Loucy (cell line): ENCODE results near the gene HABP4.

Experiments
- H2AFZ ChIP-seq: fragments of 200-600 bp; sonication (generic); 2 replicates; pipeline ENCODE4 v1.6.0; 2016; ENCODE audit warnings: antibody characterized with exemption, mild to moderate bottlenecking, low read length, moderate library complexity
- H3F3A ChIP-seq: fragments of 200-600 bp; 2 replicates; pipeline ENCODE4 v1.6.0; 2016; ENCODE audit warnings: antibody characterized with exemption, low read depth, mild to moderate bottlenecking
- H3K27me3 ChIP-seq: fragments of 200-600 bp; sonication (generic); 2 replicates; pipeline ENCODE4 v1.6.1; 2014; ENCODE audit warnings: low read length, mild to moderate bottlenecking; ENCODE audit not compliant: insufficient read depth, poor library complexity, severe bottlenecking
- H3K36me3 ChIP-seq: fragments of 200-600 bp; sonication (generic); 2 replicates; pipeline ENCODE4 v1.6.1; 2016; ENCODE audit warnings: low read length; ENCODE audit not compliant: insufficient read depth
- H3K4me1 ChIP-seq: fragments of 200-600 bp; sonication (generic); 2 replicates; pipeline ENCODE4 v1.5.1; 2014; ENCODE audit warnings: low read length, mild to moderate bottlenecking; ENCODE audit not compliant: insufficient read depth, poor library complexity, severe bottlenecking
- H3K4me2 ChIP-seq: fragments of 200-600 bp; sonication (generic); 2 replicates; pipeline ENCODE4 v1.6.0; 2014; ENCODE audit warnings: antibody characterized with exemption, low read length, low read depth, mild to moderate bottlenecking; ENCODE audit not compliant: poor library complexity, severe bottlenecking
- H3K4me3 ChIP-seq: fragments of 200-600 bp; sonication (generic); 2 replicates; pipeline ENCODE4 v1.5.1; 2014; ENCODE audit warnings: low read length, mild to moderate bottlenecking, mixed read lengths; ENCODE audit not compliant: poor library complexity, severe bottlenecking
- H3K79me2 ChIP-seq: fragments of 200-600 bp; sonication (generic); 2 replicates; pipeline ENCODE4 v1.6.1; 2014; ENCODE audit warnings: low read length; ENCODE audit not compliant: insufficient read depth
- H3K9ac ChIP-seq: fragments of 200-600 bp; sonication (generic); 2 replicates; pipeline ENCODE4 v1.6.0; 2014; ENCODE audit warnings: mild to moderate bottlenecking, low read depth, low read length, moderate library complexity; ENCODE audit not compliant: poor library complexity, severe bottlenecking
- H3K9me2 ChIP-seq: fragments of 200-600 bp; sonication (generic); replicated peaks from 2 replicates; pipeline ENCODE4 v1.6.1; 2016; ENCODE audit warnings: low read depth, low read length, mixed read lengths
- H3K9me3 ChIP-seq: fragments of 200-600 bp; sonication (generic); 2 replicates; pipeline ENCODE4 v1.6.1; 2014; ENCODE audit warnings: mild to moderate bottlenecking, antibody characterized with exemption, low read length, low read depth; ENCODE audit not compliant: insufficient read depth
- H4K20me1 ChIP-seq: fragments of 200-600 bp; sonication (generic); 2 replicates; pipeline ENCODE4 v1.6.0; 2014; ENCODE audit warnings: antibody characterized with exemption, low read length, mild to moderate bottlenecking; ENCODE audit not compliant: insufficient read depth, poor library complexity, severe bottlenecking
- EZH2phosphoT487 ChIP-seq: fragments of 200-600 bp; IDR thresholded peaks from 2 replicates; pipeline ENCODE4 v1.6.1; 2018; ENCODE audit warnings: antibody characterized with exemption, mild to moderate bottlenecking, moderate library complexity, borderline replicate concordance
- TF ChIP-seq, protein P1 (sequence below): fragments of 200-600 bp; sonication (generic); conservative IDR thresholded peaks from 2 replicates; pipeline ENCODE4 v1.5.1; 2014; ENCODE audit warnings: mild to moderate bottlenecking, antibody characterized with exemption, low read length

Gene HABP4

DNA sequence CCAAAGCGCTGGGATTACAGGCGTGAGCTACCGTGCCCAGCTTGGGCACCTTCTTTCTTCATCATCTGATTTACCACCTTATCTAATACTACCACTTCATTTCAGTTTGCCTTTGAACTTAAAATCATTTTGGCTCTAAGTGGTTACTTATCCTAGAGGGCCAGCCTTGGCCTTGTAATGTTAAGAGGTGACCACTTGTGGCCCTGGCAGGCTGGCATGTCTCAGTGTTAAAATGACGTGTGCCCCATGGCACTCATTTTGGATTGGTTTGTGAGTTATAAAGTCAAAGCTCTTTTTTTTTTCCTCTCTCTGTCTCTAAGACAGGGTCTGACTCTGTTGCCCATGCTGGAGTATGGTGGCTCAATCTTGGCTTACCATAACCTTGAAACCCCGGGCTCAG is 17.8 kb downstream of the HABP4 start:
- TF ChIP-seq, protein P1, sequence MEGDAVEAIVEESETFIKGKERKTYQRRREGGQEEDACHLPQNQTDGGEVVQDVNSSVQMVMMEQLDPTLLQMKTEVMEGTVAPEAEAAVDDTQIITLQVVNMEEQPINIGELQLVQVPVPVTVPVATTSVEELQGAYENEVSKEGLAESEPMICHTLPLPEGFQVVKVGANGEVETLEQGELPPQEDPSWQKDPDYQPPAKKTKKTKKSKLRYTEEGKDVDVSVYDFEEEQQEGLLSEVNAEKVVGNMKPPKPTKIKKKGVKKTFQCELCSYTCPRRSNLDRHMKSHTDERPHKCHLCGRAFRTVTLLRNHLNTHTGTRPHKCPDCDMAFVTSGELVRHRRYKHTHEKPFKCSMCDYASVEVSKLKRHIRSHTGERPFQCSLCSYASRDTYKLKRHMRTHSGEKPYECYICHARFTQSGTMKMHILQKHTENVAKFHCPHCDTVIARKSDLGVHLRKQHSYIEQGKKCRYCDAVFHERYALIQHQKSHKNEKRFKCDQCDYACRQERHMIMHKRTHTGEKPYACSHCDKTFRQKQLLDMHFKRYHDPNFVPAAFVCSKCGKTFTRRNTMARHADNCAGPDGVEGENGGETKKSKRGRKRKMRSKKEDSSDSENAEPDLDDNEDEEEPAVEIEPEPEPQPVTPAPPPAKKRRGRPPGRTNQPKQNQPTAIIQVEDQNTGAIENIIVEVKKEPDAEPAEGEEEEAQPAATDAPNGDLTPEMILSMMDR, result no peak
- no peak for TF ChIP-seq EZH2phosphoT487
- Histone ChIP-seq H3K4me3 (no peak overlapping the region), H3K4me1 (no peaks in the 10 kb centered on the region), H3K9ac (no peak overlapping the region), H3K36me3 (no peaks in the 10 kb centered on the region), H4K20me1 (no peaks in the 10 kb centered on the region), H3K9me2 (no peaks in the 10 kb centered on the region), H2AFZ (no peak overlapping the region), H3K9me3 (no peaks in the 10 kb centered on the region), H3F3A (no peaks in the 10 kb centered on the region), H3K27me3 (no peaks in the 10 kb centered on the region), H3K79me2 (no peaks in the 10 kb centered on the region), H3K4me2 (no peak overlapping the region)

DNA sequence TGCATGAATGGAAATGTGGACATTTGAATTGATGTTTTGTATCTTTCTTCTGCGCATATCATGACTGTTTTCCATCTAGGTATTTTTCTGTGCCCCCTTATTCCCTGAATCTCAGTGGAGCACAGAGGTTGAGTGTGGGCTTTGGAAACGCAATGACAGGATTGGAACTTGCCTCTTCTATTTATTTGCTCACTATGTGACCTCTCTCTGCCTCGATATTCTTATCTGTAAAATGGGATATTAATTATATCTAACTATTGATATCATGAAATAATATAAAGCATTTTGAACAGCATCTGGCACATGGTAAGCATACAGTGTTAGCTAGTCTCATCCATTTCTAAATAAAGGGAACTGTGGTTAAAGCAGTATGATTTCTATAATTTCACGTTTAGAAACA is 26.0 kb downstream of the HABP4 start:
- H4K20me1 ChIP-seq, result no peaks in the 10 kb centered on the region
- no peaks in the 10 kb centered on the region for H3K9me2 ChIP-seq
- H2AFZ ChIP-seq, result no peak overlapping the region
- no peaks in the 10 kb centered on the region for H3K9me3 ChIP-seq
- no peaks in the 10 kb centered on the region for H3F3A ChIP-seq
- TF ChIP-seq, protein P1, result no peak
- TF ChIP-seq EZH2phosphoT487, result no peak
- H3K36me3 ChIP-seq, result no peaks in the 10 kb centered on the region
- no peak overlapping the region for H3K4me2 ChIP-seq
- H3K4me1 ChIP-seq, result no peaks in the 10 kb centered on the region
- no peaks in the 10 kb centered on the region for H3K79me2 ChIP-seq
- no peak overlapping the region for H3K9ac ChIP-seq
- H3K27me3 ChIP-seq, result no peaks in the 10 kb centered on the region
- no peak overlapping the region for H3K4me3 ChIP-seq

DNA sequence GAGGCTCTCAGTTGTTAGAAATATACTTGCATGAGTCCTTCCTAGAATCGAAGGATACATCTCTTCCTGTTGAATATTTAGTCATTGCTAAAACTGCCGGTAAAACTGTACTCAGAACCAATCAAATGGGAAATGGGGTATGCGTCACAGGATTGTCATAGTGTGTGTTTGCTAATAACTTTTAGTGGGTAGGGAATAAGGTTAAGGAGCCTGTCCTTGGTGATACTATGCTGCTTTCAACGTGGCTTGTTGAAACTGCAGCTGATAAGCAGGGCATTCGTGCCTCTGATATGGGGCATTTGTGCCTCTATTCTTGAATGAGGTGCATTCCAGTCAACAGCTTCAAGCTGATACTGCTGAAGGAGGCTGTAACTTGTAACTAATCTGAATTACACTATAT is 26.6 kb downstream of the HABP4 start:
- Histone ChIP-seq H3K4me1 (no peaks in the 10 kb centered on the region), H3K9me3 (no peaks in the 10 kb centered on the region), H3F3A (no peaks in the 10 kb centered on the region), H3K27me3 (no peaks in the 10 kb centered on the region), H3K9me2 (no peaks in the 10 kb centered on the region), H3K4me2 (no peak overlapping the region), H3K36me3 (no peaks in the 10 kb centered on the region), H3K79me2 (no peaks in the 10 kb centered on the region), H3K9ac (no peak overlapping the region), H3K4me3 (no peak overlapping the region), H2AFZ (no peak overlapping the region), H4K20me1 (no peaks in the 10 kb centered on the region)
- TF ChIP-seq, protein P1, result no peak
- no peak for TF ChIP-seq EZH2phosphoT487
